Measurements from ENCODE around the gene DUSP28.
A peak's percentile ranks its signal among the peaks of the same experiment; 100 is the strongest.

DUSP28 gene

DNA sequence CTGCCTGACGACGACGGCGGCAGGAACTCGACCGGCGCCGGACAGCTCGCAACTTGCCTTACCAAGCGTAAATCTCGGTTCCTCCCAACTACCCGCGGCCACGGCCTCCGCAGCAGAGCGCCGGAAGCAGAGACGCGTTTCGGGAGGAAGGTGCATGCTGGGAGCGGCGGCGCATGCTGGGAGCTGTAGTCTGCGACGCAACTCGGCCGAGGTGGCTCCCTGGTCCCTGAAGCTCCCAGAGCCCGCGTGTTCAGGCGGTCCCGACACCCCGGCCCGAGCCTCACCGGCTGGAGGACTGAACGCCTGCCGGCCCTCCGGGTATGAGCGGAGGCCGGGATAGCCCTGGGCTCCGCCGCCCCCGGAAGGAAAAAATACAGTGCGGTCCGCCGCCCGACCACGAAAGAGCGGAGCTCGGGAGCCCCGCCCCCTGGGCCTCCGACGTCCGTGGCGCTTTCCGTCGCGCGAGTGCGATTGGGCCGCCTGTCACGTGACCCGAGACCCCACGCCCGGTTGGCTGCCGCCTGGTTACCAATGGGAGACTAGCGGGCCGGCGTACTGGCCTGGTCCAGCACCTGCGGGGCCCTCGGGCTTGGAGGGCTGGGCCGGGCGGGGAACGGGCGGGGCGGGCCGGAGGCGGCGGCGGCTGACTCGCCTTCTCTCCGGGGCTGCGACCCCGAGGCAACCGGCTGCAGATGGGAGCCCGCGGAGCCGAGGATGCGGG lies 26.2 kb downstream of the DUSP28 start, which contains the start of gene CAPN10 (continued):
- TF ChIP-seq ZNF645 (tag by site-specific recombination; IDR thresholded peaks at IDR 0.05) (no peak), TRIM28 (IDR thresholded peaks at IDR 0.05; ENCODE audit: borderline replicate concordance, low read length) (no peak), ZXDB (tag by site-specific recombination; IDR thresholded peaks at IDR 0.05) (peak; percentile 84), WT1 (tag by site-specific recombination; IDR thresholded peaks at IDR 0.05) (peak; percentile 21; the same call in 1 of the 2 replicates), ZSCAN30 (tag by site-specific recombination; IDR thresholded peaks at IDR 0.05) (no peak), ZNF548 (tag by site-specific recombination; IDR thresholded peaks at IDR 0.05) (no peak), ZNF24 (tag by site-specific recombination; IDR thresholded peaks at IDR 0.05) (no peak), ZNF398 (tag by site-specific recombination; IDR thresholded peaks at IDR 0.05) (no peak), ZNF521 (tag by site-specific recombination; IDR thresholded peaks at IDR 0.05) (no peak), ZNF677 (tag by site-specific recombination; IDR thresholded peaks at IDR 0.05) (no peak), ZFP3 (tag by site-specific recombination; IDR thresholded peaks at IDR 0.05; ENCODE audit: low read depth) (no peak), ZNF596 (tag by site-specific recombination; IDR thresholded peaks at IDR 0.05) (no peak), ZNF140 (tag by site-specific recombination; IDR thresholded peaks at IDR 0.05) (no peak), SCRT1 (tag by site-specific recombination; IDR thresholded peaks at IDR 0.05; ENCODE audit: borderline replicate concordance) (no peak), ZNF629 (tag by site-specific recombination; IDR thresholded peaks at IDR 0.05) (peak; percentile 62), ZNF600 (tag by site-specific recombination; IDR thresholded peaks at IDR 0.05) (no peak), IKZF3 (tag by site-specific recombination; IDR thresholded peaks at IDR 0.05) (no peak), ZNF324 (tag by site-specific recombination; IDR thresholded peaks at IDR 0.05) (peak; percentile 66; the same call in 1 of the 2 replicates), ZNF391 (tag by site-specific recombination; IDR thresholded peaks at IDR 0.05; ENCODE audit: borderline replicate concordance, low read depth) (peak; percentile 66; the same call in 1 of the 2 replicates), TCF7L2 (IDR thresholded peaks at IDR 0.05; ENCODE audit: borderline replicate concordance, low read depth, low read length) (no peak), ZNF791 (tag by site-specific recombination; IDR thresholded peaks at IDR 0.05) (no peak), ZBTB26 (tag by site-specific recombination; optimal IDR thresholded peaks at IDR 0.05) (peak; percentile 45), ZNF311 (tag by site-specific recombination; IDR thresholded peaks at IDR 0.05; ENCODE audit: borderline replicate concordance) (no peak), SP3 (tag by site-specific recombination; IDR thresholded peaks at IDR 0.05) (peak; percentile 80), SETDB1 (IDR thresholded peaks at IDR 0.05; ENCODE audit: insufficient read length, low read length) (no peak), ZNF202 (tag by site-specific recombination; IDR thresholded peaks at IDR 0.05; ENCODE audit: borderline replicate concordance) (no peak), ZNF843 (tag by site-specific recombination; IDR thresholded peaks at IDR 0.05) (peak; percentile 58), ZNF341 (tag by site-specific recombination; IDR thresholded peaks at IDR 0.05; ENCODE audit: low read depth) (no peak), ZNF211 (tag by site-specific recombination; IDR thresholded peaks at IDR 0.05; ENCODE audit: low read depth) (no peak), KLF8 (tag by site-specific recombination; IDR thresholded peaks at IDR 0.05) (peak; percentile 55)
- TF ChIP-seq, protein P1, sequence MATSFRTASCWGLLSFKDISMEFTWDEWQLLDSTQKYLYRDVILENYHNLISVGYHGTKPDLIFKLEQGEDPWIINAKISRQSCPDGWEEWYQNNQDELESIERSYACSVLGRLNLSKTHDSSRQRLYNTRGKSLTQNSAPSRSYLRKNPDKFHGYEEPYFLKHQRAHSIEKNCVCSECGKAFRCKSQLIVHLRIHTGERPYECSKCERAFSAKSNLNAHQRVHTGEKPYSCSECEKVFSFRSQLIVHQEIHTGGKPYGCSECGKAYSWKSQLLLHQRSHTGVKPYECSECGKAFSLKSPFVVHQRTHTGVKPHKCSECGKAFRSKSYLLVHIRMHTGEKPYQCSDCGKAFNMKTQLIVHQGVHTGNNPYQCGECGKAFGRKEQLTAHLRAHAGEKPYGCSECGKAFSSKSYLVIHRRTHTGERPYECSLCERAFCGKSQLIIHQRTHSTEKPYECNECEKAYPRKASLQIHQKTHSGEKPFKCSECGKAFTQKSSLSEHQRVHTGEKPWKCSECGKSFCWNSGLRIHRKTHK (tag by site-specific recombination; IDR thresholded peaks at IDR 0.05), result no peak
- TF ChIP-seq, protein P2, sequence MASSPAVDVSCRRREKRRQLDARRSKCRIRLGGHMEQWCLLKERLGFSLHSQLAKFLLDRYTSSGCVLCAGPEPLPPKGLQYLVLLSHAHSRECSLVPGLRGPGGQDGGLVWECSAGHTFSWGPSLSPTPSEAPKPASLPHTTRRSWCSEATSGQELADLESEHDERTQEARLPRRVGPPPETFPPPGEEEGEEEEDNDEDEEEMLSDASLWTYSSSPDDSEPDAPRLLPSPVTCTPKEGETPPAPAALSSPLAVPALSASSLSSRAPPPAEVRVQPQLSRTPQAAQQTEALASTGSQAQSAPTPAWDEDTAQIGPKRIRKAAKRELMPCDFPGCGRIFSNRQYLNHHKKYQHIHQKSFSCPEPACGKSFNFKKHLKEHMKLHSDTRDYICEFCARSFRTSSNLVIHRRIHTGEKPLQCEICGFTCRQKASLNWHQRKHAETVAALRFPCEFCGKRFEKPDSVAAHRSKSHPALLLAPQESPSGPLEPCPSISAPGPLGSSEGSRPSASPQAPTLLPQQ (tag by site-specific recombination; IDR thresholded peaks at IDR 0.05), result no peak
- TF ChIP-seq, protein P3, sequence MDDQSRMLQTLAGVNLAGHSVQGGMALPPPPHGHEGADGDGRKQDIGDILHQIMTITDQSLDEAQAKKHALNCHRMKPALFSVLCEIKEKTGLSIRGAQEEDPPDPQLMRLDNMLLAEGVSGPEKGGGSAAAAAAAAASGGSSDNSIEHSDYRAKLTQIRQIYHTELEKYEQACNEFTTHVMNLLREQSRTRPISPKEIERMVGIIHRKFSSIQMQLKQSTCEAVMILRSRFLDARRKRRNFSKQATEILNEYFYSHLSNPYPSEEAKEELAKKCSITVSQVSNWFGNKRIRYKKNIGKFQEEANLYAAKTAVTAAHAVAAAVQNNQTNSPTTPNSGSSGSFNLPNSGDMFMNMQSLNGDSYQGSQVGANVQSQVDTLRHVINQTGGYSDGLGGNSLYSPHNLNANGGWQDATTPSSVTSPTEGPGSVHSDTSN (CRISPR knock-in tag; IDR thresholded peaks at IDR 0.05), result 0 out of 2 replicates have a peak, but pooled peaks have one; percentile 73

Measured in HEK293 (cell line).